ENCODE measurements around the gene PATL2.
A peak's percentile ranks its signal among the peaks of the same experiment; 100 is the strongest.
"Not testable (repeated sequence)": the region's sequence is repeated elsewhere in the genome, so short reads cannot be mapped to it uniquely, and the experiment has no call there.

The PATL2 gene

GRCh38 chr15:44718927-44719292 is 7.8 kb upstream of the PATL2 start:
- DNase-seq: no peak

GRCh38 chr15:44718180-44718926 is 7.2 kb upstream of the PATL2 start:
- no peak for DNase-seq

DNA sequence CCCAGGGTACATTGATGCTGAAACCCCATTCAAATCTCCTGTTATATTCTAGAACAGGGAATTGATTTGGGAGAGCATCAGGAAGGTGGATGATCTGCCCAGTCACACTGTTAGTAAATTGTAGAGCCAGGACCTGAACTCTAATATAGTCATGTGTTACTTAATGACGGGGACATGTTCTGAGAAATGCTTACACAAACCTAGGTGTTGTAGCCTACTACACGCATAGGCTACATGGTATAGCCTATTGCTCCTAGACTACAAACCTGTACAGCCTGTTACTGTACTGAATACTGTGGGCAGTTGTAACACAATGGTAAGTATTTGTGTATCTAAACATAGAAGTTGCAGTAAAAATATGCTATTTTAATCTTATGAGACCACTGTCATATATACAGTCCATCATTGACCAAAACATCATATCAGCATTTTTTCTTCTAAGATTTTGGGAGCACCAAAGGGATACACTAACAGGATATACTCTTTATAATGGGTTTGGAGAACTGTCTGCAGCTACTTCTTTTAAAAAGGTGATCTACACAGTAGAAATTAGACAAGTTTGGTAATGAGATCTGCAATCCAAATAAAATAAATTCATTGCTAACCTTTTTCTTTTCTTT is 6.0 kb upstream of the PATL2 start:
- DNase-seq: no peak

GRCh38 chr15:44715797-44716334 is 4.7 kb upstream of the PATL2 start:
- DNase-seq: no peak

DNA sequence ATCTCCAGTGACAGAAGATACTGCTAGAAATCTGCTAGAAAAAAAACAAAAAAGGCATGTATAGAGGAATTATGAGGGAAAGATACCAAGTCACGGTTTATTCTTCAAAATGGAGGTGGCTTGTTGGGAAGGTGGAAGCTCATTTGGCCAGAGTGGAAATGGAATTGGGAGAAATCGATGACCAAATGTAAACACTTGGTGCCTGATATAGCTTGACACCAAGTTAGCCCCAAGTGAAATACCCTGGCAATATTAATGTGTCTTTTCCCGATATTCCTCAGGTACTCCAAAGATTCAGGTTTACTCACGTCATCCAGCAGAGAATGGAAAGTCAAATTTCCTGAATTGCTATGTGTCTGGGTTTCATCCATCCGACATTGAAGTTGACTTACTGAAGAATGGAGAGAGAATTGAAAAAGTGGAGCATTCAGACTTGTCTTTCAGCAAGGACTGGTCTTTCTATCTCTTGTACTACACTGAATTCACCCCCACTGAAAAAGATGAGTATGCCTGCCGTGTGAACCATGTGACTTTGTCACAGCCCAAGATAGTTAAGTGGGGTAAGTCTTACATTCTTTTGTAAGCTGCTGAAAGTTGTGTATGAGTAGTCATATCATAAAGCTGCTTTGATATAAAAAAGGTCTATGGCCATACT is 4.1 kb upstream of the PATL2 start:
- DNase-seq: no peak

DNA sequence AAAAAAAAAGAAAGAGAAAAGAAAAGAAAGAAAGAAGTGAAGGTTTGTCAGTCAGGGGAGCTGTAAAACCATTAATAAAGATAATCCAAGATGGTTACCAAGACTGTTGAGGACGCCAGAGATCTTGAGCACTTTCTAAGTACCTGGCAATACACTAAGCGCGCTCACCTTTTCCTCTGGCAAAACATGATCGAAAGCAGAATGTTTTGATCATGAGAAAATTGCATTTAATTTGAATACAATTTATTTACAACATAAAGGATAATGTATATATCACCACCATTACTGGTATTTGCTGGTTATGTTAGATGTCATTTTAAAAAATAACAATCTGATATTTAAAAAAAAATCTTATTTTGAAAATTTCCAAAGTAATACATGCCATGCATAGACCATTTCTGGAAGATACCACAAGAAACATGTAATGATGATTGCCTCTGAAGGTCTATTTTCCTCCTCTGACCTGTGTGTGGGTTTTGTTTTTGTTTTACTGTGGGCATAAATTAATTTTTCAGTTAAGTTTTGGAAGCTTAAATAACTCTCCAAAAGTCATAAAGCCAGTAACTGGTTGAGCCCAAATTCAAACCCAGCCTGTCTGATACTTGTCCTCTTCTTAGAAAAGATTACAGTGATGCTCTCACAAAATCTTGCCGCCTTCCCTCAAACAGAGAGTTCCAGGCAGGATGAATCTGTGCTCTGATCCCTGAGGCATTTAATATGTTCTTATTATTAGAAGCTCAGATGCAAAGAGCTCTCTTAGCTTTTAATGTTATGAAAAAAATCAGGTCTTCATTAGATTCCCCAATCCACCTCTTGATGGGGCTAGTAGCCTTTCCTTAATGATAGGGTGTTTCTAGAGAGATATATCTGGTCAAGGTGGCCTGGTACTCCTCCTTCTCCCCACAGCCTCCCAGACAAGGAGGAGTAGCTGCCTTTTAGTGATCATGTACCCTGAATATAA is 2.2 kb upstream of the PATL2 start:
- DNase-seq: no peak

DNA sequence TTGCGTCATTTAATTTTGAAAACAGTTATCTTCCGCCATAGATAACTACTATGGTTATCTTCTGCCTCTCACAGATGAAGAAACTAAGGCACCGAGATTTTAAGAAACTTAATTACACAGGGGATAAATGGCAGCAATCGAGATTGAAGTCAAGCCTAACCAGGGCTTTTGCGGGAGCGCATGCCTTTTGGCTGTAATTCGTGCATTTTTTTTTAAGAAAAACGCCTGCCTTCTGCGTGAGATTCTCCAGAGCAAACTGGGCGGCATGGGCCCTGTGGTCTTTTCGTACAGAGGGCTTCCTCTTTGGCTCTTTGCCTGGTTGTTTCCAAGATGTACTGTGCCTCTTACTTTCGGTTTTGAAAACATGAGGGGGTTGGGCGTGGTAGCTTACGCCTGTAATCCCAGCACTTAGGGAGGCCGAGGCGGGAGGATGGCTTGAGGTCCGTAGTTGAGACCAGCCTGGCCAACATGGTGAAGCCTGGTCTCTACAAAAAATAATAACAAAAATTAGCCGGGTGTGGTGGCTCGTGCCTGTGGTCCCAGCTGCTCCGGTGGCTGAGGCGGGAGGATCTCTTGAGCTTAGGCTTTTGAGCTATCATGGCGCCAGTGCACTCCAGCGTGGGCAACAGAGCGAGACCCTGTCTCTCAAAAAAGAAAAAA is 1.4 kb upstream of the PATL2 start:
- peak; percentile 79 for DNase-seq

DNA sequence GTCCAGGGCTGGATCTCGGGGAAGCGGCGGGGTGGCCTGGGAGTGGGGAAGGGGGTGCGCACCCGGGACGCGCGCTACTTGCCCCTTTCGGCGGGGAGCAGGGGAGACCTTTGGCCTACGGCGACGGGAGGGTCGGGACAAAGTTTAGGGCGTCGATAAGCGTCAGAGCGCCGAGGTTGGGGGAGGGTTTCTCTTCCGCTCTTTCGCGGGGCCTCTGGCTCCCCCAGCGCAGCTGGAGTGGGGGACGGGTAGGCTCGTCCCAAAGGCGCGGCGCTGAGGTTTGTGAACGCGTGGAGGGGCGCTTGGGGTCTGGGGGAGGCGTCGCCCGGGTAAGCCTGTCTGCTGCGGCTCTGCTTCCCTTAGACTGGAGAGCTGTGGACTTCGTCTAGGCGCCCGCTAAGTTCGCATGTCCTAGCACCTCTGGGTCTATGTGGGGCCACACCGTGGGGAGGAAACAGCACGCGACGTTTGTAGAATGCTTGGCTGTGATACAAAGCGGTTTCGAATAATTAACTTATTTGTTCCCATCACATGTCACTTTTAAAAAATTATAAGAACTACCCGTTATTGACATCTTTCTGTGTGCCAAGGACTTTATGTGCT is 721 bp upstream of the PATL2 start:
- peak; percentile 73 for DNase-seq

- DNase-seq: peak; percentile 39
Observed at GRCh38 chr15:44710236-44711095, 657 bp downstream of the PATL2 start.

DNA sequence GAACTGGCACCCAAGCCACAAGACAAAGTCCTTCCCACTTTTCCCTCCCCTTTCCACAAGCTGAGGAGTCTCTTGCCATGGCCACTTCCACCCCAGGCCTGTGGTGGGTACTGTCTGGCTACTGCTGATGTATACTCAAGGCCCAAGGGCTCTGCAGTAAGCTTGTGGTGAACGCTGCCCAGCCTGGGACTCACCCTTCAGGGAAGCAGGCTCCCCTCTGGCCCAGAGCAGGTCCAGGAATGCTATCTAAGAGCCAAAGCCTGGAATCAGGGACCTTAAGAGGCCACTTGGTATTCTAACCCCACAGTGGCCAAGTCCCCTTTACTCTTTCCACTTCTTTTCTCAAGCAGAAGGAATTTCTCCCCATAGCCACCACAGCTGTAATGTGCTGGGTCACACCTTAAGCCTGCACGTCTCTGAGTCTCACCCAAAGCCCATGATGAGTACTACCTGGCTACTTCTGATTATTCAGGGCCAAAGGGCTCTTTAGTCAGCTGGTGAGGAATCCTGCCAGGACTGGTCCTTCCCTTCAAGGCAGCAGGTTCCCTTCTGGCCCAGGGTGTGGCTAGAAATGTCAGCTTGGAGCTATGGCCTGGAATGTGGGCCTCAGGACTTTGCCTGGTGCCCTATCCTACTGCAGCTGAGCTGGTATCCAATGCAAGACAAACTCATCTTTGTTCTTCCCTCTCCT is 4.0 kb downstream of the PATL2 start:
- DNase-seq: no peak

DNA sequence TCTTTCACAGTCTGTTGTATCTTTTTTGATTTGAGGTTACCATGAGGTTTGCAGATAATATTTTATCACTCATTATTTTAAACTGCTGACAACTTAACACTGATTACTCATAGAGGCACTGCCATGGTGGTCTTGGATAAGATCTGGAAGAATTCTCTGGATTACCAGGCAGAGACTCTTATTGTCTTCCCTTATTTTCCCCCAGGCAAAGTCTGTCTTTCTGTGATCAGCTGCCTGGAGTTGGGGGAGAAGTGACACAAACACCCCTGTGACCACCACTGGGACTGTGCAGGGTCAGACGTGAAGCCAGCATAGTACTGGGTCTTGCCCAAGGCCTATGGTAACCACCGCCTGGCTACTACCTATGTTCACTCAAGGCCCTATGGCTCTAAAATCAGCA is 4.7 kb downstream of the PATL2 start:
- DNase-seq: no peak

DNA sequence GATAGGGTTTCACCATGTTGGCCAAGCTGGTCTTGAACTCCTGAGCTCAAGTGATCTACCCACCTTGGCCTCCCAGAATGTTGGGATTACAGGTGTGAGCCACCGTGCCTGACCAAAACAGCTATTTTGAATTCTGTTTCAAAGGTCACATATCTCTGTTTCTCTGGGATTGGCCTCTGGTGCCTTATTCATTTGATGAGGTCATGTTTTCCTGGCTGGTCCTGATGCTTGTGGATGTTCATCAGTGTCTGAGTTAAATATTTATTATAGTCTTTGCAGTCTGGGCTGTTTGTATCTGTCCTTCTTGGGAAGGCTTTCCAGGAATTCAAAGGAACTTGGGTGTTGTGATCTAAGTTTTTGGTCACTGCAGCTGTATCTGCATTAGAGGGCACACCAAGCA is 5.1 kb downstream of the PATL2 start:
- DNase-seq: no peak

GRCh38 chr15:44700676-44701075 is 10.4 kb downstream of the PATL2 start:
- DNase-seq: not testable (repeated sequence)

DNA sequence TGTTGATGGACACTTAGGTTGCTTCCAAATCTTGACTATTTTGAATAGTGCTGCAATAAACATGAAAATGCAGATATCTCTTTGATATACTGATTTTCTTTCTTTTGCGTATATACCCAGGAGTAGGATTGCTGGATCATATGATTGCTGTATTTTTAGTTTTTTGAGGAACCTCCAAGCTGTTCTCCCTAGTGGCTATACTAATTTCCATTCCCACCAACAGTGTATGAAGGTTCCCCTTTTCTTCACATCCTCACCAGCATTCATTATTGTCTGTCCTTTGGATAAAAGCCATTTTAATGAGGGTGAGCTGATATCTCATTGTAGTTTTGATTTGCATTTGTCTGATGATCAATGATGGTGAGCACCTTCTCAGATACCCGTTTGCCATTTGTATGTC is 12.5 kb downstream of the PATL2 start:
- DNase-seq: no peak

DNA sequence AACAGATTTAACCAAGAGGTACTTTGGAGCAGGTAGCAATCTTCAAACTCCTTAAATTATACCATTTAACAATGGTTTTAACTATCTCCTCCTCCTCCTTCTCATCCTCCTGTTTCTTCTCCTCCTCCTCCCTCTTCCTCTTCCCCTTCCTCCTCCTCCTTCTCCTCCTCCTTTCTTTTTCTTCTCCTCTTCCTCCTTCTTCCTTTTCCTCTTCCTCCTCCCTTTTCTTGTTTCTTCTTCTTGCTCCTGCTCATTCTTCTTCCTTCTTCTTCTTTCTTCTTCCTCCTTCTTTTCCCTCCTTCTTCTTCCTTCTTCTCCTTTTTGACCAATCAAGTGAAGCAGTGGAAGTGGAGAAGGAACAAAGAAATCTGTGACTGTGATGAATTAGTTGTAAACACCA is 14.1 kb downstream of the PATL2 start:
- no peak for DNase-seq

GRCh38 chr15:44695294-44695693 is 15.8 kb downstream of the PATL2 start:
- no peak for DNase-seq

- DNase-seq: no peak
Observed at GRCh38 chr15:44694416-44694815, 16.7 kb downstream of the PATL2 start.

GRCh38 chr15:44692659-44693058 is 18.5 kb downstream of the PATL2 start:
- no peak for DNase-seq

GRCh38 chr15:44690245-44690644 is 20.9 kb downstream of the PATL2 start:
- not testable (repeated sequence) for DNase-seq

DNA sequence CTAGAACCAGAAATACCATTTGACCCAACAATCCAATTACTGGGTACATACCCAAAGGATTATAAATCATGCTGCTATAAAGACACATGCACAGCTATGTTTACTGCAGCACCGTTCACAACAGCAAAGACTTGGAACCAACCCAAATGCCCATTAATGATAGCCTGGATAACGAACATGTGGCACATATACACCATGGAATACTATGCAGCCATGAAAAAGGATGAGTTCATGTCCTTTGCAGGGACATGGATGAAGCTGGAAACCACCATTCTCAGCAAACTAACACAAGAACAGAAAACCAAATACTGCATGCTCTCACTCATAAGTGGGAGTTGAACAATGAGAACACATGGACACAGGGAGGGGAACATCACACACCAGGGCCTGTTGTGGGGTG is 21.8 kb downstream of the PATL2 start:
- DNase-seq: not testable (repeated sequence)

All from femur (tissue), 1 donor.